Prostate gland (tissue), 2 donors: ENCODE results near the gene ATP2C2.
A peak's percentile ranks its signal among the peaks of the same experiment; 100 is the strongest.

Experiments used
- POLR2A ChIP-seq: fragments of 450-650 bp; IDR thresholded peaks from one replicate; pipeline ENCODE4 v1.6.1; 2016; ENCODE audit warnings: antibody characterized with exemption, mild to moderate bottlenecking
- POLR2AphosphoS5 ChIP-seq: sonication (generic); formaldehyde crosslinking; IDR thresholded peaks from one replicate; pipeline ENCODE4 v1.6.1; 2017; ENCODE audit warnings: antibody characterized with exemption
- TF ChIP-seq, protein P1 (sequence below), 4 experiments: fragments of 200-600 bp in 2 of 4; fragments of 450-650 bp in 2 of 4; sonication (generic) in 2 of 4; IDR thresholded peaks; 1 replicate in 3 of 4; 2 replicates in 1 of 4; pipeline ENCODE4 v1.5.1; 2016 to 2019; ENCODE audit warnings: antibody characterized with exemption in 4 of 4, mild to moderate bottlenecking in 2 of 4, moderate library complexity in 2 of 4

DNA sequence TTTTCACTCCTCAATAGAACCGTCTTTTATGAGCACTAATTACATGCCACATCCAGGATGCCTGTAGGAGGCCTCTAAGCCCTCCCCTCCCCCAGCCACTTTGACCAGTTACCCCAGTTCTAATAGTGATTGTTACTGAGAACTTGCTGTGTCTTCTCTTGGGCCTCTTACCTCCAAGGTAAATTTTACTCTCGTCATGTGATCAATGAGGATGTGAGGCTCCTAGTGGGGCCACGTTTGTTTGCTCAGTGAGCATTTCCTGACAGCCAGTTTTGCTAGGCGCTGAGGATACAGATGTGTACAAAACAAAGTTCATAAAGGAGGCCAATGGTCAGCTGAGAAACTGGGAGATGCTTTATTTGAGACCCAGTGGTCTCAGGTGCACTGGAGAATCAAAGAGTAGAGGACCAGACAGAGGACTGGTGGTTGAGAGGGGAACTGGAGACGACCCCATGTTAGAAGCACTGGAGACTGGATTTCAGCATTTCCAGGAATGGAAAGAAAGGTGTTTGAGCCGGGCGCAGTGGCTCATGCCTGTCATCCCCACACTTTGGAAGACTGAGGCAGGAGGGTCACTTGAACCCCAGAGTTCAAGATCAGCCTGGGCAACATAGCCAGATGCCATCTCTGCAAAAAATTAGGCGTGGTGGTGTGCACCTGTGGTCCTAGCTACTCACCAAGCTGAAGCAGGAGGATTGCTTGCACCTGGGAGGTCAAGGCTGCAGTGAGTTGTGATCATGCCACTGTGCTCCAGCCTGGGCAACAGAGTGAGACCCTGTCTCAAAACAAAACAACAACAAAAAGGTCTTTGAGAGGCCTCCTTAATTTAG lies 2.6 kb downstream of the ATP2C2 start:
- TF ChIP-seq, protein P1, sequence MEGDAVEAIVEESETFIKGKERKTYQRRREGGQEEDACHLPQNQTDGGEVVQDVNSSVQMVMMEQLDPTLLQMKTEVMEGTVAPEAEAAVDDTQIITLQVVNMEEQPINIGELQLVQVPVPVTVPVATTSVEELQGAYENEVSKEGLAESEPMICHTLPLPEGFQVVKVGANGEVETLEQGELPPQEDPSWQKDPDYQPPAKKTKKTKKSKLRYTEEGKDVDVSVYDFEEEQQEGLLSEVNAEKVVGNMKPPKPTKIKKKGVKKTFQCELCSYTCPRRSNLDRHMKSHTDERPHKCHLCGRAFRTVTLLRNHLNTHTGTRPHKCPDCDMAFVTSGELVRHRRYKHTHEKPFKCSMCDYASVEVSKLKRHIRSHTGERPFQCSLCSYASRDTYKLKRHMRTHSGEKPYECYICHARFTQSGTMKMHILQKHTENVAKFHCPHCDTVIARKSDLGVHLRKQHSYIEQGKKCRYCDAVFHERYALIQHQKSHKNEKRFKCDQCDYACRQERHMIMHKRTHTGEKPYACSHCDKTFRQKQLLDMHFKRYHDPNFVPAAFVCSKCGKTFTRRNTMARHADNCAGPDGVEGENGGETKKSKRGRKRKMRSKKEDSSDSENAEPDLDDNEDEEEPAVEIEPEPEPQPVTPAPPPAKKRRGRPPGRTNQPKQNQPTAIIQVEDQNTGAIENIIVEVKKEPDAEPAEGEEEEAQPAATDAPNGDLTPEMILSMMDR (IDR thresholded peaks at IDR 0.05), result no peak
- peak; percentile 45 for TF ChIP-seq POLR2AphosphoS5
- no peak for TF ChIP-seq POLR2A
